UCSD-AML1 (cell line): ENCODE measurements around the gene FARS2.
A peak's percentile ranks its signal among the peaks of the same experiment; 100 is the strongest.
"Not testable (repeated sequence)": the region's sequence is repeated elsewhere in the genome, so short reads cannot be mapped to it uniquely, and the experiment has no call there.

ENCODE experiments used
- DNase-seq: peaks from one replicate; lab custom pipeline; 2025; ENCODE audit not compliant: unreplicated experiment; lab: John Stamatoyannopoulos, UW

The FARS2 gene

DNA sequence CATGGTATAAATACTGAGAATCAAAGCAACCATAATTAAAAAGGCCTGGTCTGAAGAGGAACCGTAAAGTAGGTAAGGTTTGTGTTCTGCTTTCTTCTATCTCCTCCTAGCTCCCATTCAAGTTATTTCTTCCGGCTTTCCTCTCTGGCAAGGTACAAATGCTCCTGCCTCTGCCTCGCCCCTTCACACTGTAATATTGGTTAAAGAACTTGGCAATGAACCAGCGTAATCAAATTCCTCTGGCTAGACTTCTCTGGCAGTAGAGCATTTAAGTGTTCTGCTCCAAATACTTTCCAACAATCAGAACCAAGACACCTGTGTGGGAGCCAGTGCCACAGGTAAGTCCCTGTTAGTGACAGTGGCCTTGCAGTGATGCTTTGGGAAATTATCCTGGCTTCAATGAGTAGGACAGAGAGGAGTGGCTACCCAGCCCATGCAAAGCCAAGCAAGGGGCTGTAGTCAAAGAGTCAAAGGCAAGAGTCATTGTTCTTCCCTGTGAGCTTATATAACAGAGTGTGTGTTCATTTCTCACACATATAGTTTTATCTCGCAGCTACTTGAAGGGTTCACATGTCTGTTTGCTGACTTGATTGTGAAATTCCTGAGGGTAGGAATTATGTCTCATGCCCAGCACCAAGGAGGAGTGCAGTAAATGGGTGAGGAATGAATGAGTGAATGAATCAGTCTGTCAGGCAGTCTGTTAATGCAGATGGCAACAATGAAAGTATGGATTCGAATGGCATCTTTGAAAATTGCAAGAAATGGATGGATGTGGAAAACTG is 416.1 kb downstream of the FARS2 start:
- no peak for DNase-seq

DNA sequence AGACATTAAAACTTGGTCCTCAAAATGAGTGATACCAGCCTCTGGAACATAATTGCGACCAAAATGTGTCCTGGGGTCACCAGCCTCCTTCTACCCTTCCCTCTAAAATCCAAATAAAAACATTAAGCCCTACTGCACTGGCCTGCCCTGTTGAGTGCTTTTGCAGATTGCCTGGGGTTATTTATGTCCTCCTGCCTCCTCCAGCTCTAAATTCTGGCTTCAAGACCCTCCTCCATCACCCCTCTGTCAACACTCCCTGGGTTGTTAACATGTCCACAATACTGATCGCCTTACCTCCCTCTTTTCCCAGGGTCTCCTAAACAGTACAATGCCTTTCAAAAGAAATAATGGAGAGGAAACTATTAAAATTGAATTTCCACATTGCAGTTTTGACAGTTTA is 418.0 kb downstream of the FARS2 start:
- no peak for DNase-seq

DNA sequence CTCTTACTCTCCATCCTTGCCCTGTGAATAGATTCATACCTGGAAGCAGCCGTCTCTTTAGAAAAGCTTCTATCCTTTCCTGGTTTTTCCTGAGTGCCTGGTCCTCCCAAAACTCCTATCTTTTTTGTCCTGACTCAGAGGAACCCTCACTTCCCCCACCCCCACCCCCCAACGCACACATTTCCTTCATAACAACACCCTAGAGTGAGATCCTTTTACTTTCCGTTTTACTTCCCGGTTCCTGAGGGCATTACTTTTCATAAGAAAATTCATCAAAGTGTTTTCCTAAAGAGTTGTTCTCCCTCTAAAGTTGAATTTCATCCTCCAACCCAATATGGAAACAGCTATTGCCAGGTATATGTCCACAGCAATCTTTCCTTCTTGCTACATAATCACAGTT is 418.4 kb downstream of the FARS2 start:
- DNase-seq = no peak

DNA sequence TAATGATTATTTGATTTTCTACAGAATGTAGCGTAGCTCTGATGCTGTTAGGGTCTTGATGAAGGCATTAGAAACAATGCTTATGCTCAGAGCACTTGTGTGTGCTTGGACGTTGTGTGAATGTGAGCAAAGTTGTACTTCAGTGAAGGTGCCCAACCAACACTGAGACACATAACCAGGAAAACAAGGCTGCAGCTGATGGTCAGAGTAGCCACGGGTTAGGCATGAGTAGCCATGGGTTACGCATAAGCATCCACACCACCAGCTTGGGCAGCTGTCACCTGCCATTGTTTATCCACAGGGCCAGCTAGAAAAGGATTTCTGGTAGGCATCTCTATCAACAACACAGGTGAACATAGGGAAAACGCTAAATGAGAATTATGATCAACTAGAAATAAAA is 418.8 kb downstream of the FARS2 start:
- no peak for DNase-seq

DNA sequence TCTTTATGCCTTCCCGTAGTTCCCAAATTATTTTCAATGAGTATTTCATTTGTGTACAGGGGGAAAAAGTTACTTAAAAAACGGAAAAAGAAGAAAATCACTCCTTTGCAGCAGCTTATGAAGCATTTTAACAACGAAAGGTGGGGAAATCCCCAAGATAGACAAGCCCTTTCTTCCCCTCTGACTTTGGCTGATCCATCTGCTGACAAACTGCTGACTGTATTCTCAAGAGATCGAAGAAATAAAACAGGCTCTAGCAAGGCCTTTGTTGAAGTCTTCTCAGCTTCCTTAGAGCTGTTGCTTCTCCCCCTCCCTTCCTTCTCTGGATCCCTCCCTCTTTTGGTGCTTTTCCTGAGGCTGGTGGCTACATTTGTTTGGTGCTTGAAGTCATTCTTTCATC is 420.2 kb downstream of the FARS2 start:
- no peak for DNase-seq

DNA sequence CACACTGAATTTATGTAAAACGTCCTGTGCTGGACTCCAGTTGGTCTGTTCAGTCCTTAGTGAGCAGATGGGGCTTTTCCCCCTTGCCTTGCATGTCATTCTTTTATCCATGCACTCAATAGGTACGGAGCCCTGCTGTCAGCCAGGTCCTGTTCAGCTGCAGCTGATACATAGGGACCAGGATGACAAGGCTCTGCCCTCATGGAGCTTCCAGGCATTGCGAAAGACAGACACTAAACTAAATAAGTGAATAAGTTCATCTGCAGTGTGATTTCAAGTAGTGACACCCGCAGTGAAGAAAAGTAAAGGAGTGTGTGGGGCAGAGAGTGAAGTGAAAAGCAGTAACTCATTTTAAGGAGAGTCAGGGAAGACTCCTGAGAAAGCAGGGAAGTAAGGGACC is 421.2 kb downstream of the FARS2 start:
- DNase-seq = no peak

DNA sequence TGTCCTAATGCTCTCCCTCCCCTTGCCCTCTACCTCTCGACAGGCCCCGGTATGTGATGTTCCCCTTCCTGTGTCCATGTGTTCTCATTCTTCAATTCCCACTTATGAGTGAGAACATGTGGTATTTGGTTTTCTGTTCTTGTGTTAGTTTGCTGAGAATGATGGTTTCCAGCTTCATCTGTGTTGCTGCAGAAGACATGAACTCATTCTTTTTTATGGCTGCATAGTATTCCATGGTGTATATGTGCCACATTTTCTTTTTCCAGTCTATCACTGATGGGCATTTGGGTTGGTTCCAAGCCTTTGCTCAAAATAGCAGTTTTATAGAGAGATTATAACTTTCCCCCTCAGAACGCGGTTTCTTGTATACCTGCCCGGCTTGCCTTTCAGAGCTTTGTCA is 422.4 kb downstream of the FARS2 start:
- not testable (repeated sequence) for DNase-seq

DNA sequence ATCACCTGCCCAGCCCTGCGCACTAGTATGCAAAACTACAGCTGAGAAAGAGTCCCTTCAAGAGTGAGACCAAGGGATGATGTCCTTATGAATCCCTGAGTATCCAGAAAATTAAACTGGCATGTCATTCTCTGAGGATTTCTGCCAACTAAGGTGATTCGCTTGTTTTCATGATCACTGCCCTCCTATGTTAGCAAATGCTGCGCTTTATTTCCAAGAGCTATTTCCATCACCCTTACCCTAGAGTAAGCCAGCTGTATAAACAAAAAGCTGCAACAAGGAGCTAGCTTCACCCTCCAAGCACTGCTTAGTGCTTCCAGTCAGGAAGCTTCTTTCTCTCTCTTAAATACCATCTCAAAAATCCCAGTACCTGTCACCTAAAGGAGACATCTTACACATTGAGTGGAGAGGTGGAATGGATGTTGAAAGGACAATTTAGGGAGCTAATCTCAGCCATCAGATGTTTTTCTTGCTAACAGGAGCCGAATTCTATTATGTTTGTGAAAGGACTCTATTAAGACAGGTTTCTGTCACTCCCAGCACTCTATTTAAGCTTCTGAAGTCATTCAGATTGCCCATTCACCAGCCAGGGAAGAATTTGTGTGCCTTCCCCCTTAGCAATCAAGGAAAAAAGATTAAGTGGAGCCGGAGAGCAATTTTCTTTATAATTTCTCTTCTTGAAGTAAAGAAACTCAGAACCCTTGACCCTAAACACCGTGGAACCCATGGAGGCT is 423.2 kb downstream of the FARS2 start:
- DNase-seq = no peak

DNA sequence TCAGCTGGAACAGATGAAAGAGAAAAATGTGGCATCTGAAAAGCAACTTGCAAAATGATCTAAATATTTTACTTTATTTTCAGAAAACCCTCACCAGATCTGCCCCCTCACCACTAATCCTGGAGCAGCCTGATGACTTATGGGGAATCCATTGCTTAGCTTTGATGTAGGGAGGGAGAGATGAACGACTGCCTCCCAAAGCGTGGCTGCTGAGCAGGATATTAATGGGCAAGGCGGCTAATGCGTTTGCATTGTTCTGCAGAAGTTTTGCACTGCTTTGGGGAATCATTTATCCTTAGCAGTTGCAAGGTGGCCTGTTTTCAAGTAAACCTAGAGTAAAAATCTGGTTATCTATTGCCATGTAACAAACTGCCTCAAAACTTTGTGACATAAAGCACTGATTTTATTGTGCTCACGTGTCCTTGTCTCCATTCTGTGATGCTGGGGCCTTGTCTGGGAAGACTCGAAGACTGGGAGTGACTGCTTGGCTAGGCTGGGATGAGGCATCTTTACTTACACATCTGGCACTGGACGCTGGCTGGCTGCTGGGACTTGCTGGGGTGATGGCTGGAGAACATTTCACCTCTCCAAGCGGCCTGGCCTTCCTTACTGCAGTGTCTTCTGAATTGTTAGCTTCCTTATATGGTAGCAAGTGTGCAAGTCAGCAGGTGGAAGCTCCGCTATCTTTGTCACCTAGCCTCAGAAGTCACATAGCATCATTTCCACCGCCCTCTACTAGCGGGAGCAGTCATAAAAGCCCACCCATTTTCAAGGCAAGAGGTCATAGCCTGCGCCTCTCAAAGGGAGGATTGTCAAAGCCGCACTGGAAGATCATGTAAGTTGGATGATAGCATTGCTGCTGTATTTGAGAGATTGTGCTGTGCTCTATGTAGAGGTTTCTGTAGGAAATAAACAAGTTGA is 432.2 kb downstream of the FARS2 start:
- DNase-seq = no peak

DNA sequence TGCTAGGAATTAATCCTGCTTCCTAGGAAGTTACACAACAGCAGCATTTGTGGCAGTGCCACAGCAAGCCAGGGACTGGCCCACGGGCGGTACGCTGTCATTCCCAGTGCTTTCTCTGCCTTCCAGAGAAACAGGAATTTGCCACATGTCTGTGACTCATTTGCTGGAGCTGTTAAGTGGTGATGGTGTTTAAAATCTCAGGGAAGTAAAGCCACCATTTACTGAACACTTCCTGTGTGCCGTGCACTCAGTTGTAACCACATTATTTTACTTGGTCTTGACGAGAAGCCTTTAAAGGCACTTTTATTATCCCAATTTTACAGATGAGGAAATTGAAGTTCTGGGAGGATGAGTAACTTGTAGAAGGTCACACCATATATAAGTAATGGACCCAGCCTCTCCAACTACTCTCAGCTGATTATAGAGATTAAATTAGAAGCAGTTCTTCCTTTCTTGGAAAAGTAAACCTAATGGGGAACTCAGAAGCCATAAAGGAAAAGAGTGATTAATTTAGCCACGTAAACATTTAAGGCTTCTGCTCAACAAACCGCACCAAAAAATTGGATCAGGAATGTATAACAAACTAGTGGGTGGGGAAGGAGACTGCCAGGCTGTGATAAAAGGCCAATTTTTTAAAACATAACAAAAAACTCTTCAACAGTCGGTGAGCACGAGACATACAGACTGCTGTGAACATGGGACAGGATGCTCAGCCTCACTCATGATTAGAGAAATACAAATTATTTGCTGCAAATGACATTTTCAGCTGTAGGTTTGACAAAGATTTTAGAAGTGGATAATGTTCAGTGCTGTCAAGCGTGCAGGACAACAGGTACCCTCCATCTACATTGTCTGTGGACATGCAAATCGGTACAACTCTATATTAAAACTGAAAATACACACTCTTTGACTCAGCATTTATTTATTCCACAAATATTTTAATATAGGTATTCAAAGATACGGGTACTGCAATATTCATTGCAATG is 434.2 kb downstream of the FARS2 start:
- peak; percentile 28 for DNase-seq

DNA sequence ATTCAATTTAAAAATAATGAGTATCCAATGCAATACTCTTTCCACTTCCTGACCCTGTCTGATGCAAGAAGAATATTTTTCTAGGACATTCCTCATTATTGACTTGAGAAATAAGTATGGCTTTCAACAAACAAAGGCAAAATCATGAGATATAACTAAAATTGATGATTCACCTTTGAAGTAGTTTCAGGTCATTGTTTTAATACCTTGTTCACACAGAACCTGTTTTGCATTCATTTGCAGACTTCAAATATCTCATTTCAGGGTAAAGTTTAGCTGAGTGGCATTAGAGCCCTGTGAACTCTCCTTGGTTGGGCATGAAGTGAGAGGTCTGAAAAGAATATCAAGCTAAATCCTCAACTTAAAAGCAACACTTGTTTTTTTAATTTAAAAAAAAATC is 436.2 kb downstream of the FARS2 start:
- no peak for DNase-seq

DNA sequence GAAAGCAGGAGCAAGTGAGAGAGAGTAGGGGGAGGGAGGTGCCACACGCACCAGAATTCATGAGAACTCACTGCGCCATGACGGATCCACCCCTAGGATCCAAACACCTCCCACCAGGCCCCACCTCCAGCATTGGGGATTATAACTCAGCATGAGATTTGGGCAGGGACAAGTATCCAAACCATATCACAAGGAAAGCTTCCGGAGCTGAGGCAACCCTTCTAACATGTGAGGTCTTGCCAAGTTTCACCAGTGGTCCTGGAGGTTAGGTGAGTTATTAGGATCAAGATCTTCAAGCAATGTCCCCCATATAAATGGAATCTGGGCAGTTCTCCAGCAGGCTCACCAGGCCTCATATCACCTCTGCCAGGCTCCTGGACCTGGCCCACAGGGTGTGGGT is 437.0 kb downstream of the FARS2 start:
- no peak for DNase-seq

DNA sequence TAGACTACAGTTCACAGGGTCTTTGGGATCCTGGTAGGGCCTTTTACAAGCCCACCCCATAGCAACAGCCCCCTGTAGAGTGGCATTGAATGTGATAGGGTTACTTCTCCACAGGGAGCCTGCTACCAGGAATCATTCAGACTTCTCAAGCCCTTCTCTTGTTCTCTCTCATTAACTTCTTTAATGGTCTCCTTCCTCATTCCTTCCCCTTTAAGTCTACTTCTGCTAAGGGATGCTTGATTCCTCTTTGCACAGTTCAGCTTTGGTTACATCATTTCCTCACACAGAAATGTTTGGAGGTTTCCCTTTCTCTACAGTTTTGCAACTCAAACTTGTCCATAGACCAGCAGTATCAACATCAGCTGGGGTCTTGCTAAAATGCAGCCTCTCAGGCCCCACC is 437.8 kb downstream of the FARS2 start:
- peak; percentile 32 for DNase-seq

DNA sequence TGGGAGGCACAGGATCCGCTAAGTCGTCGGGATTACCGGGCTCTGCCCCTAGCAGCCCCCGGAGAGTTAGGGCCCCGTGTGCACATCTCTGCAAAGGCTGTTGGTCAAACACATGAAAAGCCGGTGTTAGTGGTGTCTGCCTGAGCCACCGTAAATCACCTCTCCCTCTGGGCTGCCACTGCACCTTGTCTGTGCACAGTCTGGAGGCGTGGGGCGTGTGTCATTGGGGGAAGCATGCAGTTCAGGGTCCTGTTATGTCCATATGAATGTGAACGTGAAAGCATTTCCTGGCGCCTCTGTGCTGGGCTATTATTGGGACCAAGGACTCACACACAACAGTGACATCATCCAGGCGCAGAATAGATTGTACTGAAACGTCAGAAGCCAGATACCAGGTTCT is 439.9 kb downstream of the FARS2 start:
- no peak for DNase-seq

DNA sequence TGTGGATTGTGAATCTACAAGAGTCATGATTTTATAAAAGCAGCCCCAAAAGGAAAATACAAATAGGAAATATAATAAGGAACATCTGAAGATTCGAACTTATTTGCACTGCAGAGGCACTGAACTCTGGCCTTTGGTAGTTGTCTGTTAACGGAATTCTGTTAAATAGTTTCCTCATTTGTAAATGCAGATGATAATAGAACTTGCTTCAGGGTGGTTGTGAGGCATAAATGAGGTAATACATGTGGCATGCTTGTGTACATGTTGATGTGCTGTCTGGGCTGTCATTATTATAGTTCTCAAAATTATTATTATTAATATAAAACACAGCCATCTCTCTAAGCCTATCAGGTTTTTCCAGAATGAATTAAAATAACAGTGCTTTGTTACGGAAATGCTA is 443.4 kb downstream of the FARS2 start:
- DNase-seq = no peak

DNA sequence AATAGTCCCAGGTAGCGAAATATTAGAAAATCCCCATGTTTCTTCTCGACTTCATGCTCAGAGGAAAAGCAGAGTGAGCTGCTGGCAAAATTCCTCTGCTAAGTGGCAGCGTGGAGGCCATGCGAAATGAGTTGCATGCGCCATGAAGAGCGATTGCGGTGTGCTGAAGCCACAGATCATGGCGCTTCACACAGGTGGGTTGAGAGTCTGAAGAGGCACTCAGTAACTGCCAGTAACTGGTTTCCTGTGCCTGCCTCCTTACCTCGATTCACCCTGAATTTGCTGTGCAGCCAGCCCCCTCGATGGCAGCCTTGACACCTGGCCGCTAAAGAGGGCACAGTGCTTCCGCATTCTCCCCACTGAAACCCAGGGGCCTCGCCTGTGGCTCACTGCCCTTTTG is 443.9 kb downstream of the FARS2 start:
- DNase-seq = no peak

DNA sequence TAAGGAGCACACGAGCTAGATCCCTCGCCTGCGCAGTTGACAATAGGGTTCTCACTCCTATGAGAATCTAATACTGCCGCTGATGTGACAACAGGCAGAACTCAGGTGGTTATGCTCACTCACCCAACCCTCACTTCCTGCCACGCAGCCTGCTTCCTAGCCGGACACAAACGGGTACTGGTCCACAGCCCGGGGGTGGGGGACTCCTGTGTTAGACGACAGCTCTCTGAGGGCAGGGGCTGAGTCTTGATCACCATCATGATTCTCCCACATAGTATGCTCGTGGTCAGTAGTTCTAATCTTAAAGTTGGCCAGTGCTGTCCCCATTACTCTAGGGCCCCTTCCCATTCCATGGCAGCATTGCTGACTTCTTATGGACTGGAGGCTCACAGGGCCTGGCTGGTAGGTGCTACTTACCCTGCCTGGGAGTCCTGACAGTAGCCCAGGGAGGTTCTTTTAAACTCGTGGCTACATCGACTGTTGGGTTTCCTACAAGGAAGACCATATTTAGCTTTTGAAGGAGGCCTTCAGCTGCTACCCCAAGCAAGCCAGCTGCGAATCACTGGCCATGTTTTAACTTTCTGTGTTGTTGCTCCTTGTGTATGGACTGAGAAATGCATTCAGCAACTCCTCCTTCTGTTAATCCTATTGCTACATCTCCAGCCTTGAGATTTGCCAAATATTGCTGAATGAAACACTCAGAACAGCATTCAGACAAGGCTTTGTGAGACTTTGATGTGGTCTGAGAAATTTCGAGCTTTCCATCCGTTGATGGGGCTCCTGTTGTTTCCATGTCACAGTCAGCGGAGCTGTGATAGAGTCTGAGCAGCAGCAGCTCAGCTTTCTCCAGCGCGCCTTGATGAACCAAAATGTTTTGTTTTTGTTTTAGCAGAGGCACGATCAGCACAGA is 445.1 kb downstream of the FARS2 start:
- DNase-seq = no peak

DNA sequence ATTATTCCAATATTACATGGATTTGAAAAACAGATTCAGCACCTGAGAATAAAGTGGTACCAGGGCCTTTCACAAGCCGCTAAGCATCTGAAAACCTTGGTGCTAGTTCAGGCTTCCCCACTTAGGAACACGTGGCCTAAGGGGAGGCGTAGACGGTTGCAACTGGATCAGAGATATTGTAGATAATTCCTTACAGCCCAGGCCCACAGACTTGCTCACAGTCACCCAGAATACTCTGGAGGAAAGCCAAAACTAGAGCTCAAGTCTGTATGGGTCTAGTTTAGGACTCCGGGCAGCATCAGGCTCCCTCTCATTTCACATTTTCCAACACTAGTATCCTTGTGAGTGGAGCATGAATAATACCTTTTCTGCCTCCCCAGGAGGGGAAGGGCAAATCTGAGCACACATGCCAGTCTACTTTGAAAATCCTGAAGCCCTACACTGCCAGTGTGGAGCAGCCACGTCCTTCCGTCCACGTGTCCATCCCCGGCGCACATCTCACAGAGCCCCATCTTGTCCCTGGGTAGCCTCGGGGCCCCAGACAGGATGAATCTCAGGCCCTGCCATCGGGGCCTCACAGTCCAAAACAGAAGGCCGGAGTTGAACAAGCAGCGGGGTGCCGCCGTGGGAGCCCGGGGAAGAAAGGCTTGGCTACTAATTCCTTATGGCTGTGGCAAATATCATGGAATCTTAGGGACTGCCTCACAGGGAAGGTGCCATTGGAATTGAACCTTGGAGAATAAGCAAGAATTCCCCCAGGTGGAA is 446.1 kb downstream of the FARS2 start:
- no peak for DNase-seq

DNA sequence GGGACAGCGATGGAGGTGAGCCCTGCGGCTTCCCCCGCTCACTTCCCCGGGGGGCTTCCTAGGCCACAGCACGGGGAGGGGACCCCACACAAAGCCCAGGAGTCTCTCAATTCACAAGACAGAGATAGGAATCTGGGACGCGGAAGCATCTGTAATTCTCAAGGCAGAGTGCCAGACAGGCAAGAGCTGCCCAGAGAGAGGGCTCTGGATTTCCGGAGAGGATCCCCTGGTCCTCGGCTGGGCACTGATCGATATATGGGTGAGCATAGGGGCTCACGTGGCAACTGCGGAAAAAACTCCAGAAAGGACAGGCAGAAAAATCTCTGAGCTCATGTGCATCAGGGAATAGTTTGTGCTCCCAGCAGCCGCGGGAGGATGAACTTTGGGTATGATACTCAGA is 449.2 kb downstream of the FARS2 start:
- no peak for DNase-seq
